Measurements from ENCODE around the gene HOXA11.

HOXA11 gene

GRCh38 chr7:27211764-27212204 lies 26.8 kb upstream of the HOXA11 start:
- H3K4me3 ChIP-seq (replicated peaks in 1 of 2; ENCODE audit: low read depth in 2 of 2, low read length in 2 of 2), result no peak overlapping the region
- no peak for TF ChIP-seq CTCF (IDR thresholded peaks at IDR 0.05; ENCODE audit: low read depth, low read length)
- DNase-seq (ENCODE audit: low read depth in 2 of 2), result no peak

- H3K4me3 ChIP-seq (replicated peaks in 1 of 2; ENCODE audit: low read depth in 2 of 2, low read length in 2 of 2), result no peak overlapping the region
- no peak for DNase-seq (ENCODE audit: low read depth in 2 of 2)
- TF ChIP-seq CTCF (IDR thresholded peaks at IDR 0.05; ENCODE audit: low read depth, low read length), result no peak
Observed at GRCh38 chr7:27211084-27211446, 26.0 kb upstream of the HOXA11 start.

GRCh38 chr7:27210441-27211083 lies 25.5 kb upstream of the HOXA11 start:
- peak overlapping the region; percentile 24 to 26 for H3K4me3 ChIP-seq (replicated peaks in 1 of 2; ENCODE audit: low read depth in 2 of 2, low read length in 2 of 2)
- peak; percentile 47 to 52 for DNase-seq (ENCODE audit: low read depth in 2 of 2)
- TF ChIP-seq CTCF (IDR thresholded peaks at IDR 0.05; ENCODE audit: low read depth, low read length), result peak; percentile 86

- TF ChIP-seq CTCF (IDR thresholded peaks at IDR 0.05; ENCODE audit: low read depth, low read length), result no peak
- H3K4me3 ChIP-seq (replicated peaks in 1 of 2; ENCODE audit: low read depth in 2 of 2, low read length in 2 of 2), result no peak overlapping the region
- DNase-seq (ENCODE audit: low read depth in 2 of 2), result no peak
Observed at GRCh38 chr7:27209933-27210440, 25.0 kb upstream of the HOXA11 start.

- no peak overlapping the region for H3K4me3 ChIP-seq (replicated peaks in 1 of 2; ENCODE audit: low read depth in 2 of 2, low read length in 2 of 2)
- no peak for TF ChIP-seq CTCF (IDR thresholded peaks at IDR 0.05; ENCODE audit: low read depth, low read length)
- DNase-seq (ENCODE audit: low read depth in 2 of 2), result no peak
Observed at GRCh38 chr7:27208998-27209397, 24.0 kb upstream of the HOXA11 start.

- H3K4me3 ChIP-seq (replicated peaks in 1 of 2; ENCODE audit: low read depth in 2 of 2, low read length in 2 of 2), result no peak overlapping the region
- no peak for DNase-seq (ENCODE audit: low read depth in 2 of 2)
- no peak for TF ChIP-seq CTCF (IDR thresholded peaks at IDR 0.05; ENCODE audit: low read depth, low read length)
Observed at GRCh38 chr7:27207348-27207985, 22.4 kb upstream of the HOXA11 start.

All from cardiac fibroblast (primary cell).